ENCODE results near the gene CPXM2.

CPXM2 gene

DNA sequence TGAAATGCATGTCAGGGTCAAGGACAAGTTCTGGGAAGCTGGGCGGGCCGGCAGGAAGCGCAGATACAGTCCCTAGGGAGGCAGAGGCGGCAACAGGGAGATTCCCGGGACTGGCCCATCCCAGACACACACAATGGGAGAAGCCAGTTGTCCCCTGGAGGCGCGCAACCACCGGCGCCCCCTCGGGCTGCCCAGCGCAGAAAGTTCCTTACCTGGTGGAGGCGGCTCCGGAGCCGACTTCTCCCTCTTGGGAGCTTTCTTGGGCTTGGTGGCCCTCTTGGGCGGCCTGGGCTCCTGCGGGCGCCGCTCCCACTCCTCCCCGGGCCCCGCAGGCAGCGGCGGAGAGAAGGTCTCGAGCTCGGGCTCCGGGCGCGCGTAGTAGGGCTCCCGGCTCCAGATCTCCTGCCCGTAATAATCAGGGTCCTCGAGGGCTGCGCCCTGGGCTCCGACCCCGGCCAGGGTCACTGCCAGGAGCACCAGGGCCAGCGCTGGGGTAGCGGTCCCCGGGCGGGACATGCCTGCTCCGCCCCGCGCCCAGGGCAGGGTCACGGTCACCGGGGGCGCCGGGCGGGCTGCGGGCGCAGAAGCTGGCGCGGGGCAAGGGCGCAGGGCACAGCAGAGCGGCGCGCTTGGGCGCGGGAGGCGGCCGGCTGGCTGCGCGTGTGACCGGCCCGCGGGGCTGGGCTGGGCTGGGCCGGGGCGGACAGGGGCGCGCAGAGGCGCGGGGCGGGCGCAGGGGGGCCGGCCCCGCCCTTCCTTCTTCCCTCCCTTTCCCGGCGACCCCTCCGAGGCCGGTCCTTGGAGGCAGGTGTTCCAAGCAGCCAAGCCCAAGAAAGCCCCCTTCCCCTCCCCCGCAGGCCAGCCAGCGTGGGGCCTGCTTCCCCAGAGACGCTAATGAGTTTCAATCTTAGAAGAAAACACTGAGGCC is at the start of gene CPXM2:
CPXM2 (minus strand) TSS at position 664 of the 928 bp plus-strand sequence; CDS start at position 516, 148 bp downstream.
- FAIRE-seq = no peak

DNA sequence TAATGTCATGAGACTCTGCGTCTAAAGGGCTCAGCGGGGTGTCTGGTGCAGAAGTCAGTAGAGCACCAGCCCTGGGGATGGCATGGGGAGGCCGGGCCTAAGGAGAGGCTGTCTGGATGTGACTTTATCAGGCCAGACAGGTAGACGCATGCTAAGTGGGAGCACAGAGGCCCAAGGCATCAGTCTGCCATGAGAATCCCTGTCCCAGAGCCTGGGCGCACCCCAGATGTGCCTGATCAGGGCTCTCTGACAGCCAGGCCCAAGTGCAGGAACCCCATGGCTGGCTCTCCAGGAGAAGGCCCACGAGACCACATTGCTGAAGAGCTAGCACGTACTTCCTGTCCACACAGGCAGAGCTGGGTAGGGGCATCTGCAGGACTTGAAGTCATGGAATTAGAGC is 48.0 kb upstream of the CPXM2 start:
- no peak for DNase-seq (ENCODE audit: low spot score)
- no peak for FAIRE-seq

More for the DNA sequence above, at the start of gene CPXM2:
- no peak for DNase-seq (ENCODE audit: low spot score)

DNA sequence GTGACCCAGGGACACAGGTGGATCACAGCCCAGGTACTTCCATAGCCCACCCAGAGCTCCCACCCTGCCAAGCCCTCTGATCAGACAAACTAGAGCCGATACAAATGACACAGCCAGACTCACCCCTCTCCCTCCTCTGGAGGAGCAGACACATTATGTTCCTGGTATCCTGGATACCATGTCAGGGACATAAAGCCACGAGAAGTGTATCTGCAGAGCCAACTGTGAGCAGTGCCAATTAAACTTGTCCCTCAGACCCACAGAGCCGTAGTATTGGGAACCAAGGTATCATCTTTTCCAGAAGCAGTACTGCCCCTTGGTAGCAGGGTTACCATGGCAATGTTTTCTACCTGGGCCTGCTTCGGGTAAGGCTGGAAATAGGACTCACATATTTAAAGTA is 47.3 kb upstream of the CPXM2 start:
- DNase-seq (ENCODE audit: low spot score) (no peak), FAIRE-seq (no peak)

DNA sequence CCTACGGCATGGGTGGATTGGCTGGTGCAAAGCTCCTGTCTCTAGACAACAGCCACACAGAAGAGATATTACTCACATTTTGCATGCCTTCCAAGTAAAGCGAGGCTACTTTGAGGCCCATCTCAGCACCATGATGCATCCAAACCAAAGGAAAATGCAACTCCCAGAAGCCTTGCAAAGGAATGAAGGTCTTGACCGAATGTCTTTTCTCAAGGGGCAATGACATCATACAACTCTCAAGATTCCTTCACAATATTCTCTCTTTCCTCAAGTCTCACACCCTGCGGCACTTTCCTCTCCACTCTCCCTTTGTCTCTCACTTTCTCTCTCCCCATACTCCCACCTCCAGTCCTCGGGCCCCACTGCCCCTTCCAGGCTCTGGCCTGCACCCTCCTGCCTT is 44.8 kb upstream of the CPXM2 start:
- FAIRE-seq (no peak), DNase-seq (ENCODE audit: low spot score) (no peak)

DNA sequence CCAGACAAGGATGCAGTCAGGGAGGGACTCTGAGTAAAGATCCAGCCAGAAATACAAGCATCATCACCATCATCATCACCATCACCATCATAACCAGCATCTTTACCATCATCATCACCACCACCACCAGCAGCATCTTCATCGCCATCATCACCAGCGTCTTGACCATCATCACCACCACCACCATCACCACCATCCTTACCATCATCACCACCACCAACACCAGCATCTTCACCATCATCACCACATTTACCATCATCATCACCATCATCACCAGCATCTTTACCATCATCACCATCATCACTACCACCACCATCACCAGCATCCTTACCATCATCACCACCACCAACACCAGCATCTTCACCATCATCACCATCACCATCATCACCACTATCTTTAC is 44.1 kb upstream of the CPXM2 start:
- DNase-seq (ENCODE audit: low spot score) = no peak
- peak; percentile 96 for FAIRE-seq

DNA sequence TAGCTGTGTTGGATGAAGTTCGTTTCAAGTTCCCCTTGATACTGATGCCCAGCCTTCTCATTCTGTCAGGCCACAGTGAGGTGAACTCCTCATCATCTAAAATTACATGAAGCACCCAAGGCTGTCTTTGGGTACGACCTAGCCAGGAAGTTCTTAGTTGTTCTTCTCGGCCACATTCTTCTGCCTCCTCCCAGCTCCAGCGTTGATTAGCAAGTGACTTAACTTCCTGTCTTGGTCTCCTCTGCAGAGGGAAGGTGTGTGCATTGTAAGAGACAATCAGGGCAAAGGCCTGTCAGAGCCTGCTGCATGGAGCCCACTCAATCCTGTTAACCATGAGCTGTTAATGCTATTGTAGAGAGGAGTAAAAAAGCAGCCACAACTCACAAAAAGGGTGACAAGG is 43.2 kb upstream of the CPXM2 start:
- no peak for DNase-seq (ENCODE audit: low spot score)
- no peak for FAIRE-seq

DNA sequence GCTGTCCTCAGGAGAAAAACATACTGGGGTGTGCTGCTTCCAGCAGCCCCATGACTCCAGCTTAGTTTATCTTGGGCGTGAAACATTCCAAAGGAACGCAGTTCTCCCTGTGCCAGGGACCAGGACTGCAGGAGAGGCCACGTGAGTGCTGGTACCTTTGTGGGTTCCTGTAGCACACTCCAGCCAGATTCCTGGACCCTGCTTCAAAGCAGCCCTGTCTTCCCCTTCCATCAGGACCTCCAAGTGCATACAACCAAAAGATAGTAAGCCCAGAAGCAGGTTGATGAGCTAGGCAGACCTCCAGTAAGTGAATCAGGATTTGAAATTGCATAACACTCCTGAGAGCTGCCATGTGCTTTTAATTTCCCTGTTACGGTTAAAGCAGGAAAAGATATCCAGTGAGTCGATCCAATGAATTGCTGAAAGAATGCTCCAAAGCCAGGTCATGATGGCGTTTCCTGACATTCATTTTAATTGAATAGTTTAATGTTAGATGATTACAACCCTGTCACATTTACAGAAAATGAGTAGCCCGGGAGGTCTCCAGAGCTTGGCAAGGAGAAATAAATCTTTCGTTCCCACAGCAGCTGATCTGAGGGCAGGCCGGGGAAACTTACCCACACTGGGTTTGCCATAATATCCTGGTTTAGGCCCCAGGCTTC is 38.9 kb upstream of the CPXM2 start:
- DNase-seq (ENCODE audit: low spot score) = peak; percentile 33

DNA sequence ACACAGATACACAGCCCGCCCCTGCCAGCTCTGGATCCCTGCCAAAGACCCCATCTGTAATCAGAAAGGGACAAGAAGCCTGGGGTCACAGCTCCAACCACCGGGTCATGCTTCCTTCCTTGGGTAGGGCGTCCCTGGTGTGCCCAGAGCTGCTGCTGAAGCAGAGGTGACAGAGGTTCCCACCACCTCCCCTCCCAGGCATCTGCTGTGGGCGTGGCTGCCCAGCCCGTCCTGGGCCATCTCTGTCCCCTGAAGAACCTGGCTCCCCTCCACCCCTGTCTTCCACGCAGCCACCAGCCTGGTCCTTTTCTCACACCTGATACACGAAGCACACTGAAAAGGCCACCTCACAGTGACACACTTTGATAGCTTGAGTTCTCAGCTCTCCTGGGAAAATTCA is 38.2 kb upstream of the CPXM2 start:
- no peak for DNase-seq (ENCODE audit: low spot score)
- FAIRE-seq = no peak

More for the DNA sequence above, 38.9 kb upstream of the CPXM2 start:
- no peak for FAIRE-seq

DNA sequence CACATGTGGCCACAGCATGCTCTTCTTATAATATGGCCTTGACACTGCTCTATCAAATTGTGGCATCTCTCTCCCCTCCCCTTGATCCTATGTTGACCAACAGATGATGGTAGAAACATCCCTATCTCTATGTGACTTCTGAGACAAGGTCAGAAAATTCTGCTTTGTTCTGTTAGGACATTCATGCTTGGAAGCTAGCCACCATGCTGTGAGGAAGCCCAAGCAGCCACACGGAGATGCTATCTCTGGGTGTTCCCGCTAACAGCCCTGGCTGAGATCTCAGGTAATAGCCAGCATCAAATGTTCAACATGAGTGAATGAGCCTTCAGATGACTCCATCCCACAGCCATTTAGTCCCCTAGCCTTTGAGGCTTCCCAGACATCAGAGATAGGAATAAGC is 36.8 kb upstream of the CPXM2 start:
- no peak for FAIRE-seq
- no peak for DNase-seq (ENCODE audit: low spot score)

DNA sequence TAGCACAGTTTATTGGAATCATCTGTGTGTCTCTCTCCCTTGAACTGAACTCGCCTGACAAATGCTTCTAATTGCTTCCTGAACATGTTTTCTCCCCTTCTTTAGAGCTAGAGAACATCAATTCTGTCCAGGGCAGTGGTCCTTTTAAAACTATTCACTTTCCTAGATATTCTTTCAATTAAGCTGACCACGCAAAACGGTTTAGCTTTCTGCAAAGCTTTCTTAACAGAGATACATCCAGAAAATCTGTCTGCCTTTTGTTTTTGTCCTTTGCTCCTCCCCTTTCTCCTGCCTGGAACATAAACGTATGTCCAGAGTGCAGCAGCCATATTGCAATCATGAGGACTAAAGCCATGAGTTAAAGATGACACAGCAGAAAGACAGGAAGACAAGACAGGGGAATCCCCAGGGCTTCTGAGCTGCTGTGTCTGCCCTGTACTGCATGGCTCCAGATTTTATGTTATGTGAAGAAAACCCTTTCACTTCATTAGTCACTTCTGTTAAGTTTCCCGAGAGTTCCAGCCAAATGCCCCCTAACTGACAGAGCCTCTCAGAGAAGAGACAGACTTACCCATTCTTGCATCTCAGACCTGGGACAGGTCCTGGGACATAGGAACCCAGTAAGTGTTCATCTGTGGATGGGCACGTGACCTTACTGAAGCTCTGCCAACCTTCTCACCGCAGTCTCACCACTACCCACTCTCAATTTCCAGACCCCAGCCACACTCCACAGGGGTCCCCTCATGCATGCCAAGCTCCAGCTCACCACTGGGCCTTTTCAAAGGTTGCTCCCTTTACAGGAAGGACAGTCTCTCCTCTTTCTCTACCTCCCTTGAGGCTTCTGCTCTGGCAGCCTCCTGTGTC is 35.0 kb upstream of the CPXM2 start:
- DNase-seq (ENCODE audit: low spot score) = no peak
- no peak for FAIRE-seq

DNA sequence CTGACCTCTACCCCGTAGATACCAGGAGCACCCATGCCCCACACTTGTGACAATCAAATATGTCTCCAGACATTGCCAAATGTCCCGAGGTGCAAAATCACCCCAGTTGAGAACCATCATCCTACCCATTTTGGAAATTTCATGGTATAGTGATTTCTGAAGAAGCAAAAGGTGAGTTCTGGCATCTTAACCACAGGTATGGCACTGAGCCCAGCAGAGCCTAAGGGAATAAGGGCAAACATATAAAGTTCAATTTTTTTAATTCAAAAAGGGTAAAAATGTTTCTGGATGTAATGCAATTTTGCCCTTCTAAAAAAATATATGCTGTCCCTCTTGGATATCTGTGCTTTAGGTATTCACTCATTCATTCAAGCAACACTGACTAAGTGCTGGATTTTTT is 30.5 kb upstream of the CPXM2 start:
- FAIRE-seq (no peak), DNase-seq (ENCODE audit: low spot score) (no peak)

DNA sequence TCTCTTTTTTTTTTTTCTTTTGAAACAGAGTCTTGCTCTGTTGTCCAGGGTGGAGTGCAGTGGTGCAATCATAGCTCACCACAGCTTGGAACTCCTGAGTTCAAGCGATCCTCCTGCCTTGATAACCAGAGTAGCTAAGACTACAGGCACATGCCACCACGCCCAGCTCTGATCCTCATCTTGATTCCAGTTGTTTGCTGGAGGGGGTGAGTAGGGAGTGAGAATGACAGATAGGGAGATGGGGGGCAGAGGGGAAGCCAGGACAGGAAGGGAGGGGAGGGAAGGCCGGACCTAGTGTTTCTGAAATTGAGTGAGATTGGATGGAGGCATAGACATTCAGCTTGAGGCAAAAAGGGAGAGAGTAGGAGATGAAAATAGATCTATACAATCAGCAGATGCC is 25.2 kb upstream of the CPXM2 start:
- DNase-seq (ENCODE audit: low spot score) (no peak), FAIRE-seq (no peak)

DNA sequence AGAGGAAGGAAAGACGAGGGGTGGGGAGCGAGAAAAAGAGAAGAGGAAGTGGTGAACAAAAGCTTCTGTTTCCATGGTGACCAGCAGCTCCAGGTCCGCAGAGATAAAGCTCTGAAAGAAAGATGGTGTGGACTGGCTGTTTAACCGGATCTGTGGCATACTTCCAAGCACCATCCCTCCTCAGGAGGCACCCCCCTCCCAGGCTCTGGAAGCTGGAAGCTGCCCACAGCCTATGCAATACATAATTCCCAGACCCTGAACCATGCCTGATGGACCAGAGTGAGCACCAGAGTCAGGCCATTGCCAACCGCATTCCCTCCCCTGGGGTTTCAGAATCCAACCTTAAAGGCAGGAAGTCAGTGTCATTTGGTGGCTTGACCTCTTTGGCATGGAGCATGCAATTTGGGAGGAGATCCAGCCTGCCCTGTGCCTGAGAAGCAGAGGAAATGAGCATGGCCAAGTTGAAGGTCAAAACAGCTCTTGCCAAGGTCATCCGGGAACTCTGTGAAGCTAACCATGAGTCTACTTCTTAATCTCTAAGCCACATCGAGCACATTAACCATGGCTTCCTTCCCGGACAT is 22.2 kb upstream of the CPXM2 start:
- no peak for FAIRE-seq
- no peak for DNase-seq (ENCODE audit: low spot score)

DNA sequence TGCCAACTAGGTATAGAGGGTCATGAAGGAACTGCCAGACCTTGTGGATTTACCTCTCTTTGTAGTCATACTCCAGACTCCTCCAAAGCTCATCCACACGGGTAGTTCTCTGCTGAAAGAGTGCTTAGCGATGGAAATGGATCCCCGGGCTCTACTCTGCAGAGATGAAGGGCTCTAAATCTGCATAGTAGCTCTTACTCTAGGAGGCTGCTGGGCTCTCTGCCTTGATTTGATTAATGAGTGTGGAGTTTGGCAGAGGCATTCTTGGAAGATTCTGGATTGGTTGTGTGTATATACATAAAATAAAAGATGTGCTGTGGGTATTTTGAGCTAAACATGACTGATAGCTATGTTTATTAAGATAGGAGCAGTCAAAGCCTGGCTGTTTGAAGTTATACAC is 21.3 kb upstream of the CPXM2 start:
- DNase-seq (ENCODE audit: low spot score) = no peak
- no peak for FAIRE-seq

DNA sequence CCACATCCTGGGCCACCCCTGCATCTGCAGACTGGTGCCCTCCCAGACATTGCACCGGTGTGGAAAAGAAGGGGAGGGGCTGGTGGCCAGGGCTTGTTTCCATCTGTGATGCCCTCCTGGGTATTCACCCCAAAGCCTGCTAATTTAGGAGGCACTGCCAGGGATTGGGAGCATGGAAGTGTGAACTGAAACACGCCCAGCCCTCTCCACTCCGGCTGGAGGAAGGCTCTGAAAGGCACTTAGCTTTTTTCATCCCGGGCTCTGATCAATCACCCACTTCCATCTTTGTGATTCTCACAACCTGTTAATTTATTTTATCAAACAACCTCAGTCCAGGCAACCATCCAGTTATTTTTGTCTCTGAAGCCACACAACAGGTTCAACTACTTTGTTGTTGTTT is 20.9 kb upstream of the CPXM2 start:
- FAIRE-seq (no peak), DNase-seq (ENCODE audit: low spot score) (no peak)

DNA sequence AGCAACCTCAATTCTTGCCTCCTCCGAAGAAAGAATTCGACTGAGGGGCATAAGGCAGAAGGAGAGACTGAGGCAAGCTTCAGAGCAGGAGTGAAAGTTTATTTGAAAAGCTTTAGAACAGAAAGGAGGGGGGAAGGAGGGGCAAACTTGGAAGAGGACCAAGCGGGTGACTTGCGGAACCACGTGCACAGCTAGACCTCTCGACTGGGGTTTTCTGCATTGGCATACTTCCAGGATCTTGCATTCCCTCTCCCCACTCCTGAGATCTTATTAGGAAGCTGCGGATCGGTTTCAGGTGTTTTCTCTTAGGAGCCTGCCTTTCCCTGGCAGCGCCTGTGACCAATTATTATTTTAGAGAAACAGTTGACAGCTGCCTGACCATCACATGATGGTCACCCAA is 20.3 kb upstream of the CPXM2 start:
- FAIRE-seq = no peak
- no peak for DNase-seq (ENCODE audit: low spot score)

DNA sequence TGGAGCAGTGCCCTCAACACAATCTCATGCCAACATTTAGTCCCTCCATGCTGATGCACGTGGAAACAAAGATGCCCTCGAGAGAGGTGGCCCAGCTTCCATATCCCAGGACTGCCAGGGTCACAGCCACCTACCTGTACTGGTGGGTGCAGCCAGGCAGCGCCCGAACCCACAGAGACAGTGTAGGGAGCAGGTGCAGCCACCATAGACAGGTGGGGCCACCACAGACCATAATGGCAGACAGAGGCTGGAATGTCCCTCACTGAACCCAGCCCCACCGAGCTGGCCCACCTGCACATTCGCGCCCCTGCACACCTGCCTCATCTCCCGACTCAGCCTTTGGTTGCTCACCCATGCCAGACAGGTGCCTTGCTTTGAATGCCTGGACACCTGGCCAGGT is 18.3 kb upstream of the CPXM2 start:
- FAIRE-seq (no peak), DNase-seq (ENCODE audit: low spot score) (no peak)

DNA sequence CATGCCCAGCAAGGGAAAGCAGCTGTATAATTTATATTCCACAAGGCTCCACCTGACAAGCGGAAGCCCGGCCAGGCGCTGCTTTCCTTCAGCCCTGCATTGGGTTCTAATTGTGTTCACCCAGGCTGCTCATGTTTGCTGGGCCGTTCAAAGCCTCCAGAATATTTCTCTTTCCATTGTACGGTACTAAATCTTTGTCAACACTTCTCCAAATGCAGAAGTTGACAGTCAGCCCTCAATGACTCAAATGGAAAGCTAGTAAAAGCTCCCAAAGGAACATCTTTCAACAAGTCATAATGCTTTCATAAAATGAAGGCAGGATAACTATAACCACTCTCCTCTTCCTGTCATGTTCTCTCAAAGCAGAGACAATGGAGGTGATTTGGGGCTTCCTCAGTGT is 17.8 kb upstream of the CPXM2 start:
- no peak for DNase-seq (ENCODE audit: low spot score)
- FAIRE-seq = no peak

DNA sequence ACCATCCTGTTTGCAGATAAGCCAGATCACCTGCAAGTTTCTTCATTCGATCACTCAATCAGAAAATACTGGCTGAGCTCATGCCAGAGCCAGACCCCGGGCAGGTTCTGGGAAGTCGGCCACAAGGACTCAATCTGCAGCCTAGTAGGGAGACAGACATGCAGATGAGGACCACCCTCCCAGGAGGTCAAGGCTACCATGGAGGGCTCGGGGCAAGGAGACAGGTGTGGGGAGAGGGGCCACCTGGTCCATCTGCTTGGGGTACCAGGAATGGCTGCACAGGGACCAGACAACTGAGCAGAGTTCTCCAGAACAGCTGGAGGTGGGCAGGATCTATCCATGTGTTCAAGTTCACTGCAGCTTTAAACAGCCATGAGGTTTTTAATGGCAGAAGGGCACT is 16.8 kb upstream of the CPXM2 start:
- DNase-seq (ENCODE audit: low spot score) (no peak), FAIRE-seq (no peak)

DNA sequence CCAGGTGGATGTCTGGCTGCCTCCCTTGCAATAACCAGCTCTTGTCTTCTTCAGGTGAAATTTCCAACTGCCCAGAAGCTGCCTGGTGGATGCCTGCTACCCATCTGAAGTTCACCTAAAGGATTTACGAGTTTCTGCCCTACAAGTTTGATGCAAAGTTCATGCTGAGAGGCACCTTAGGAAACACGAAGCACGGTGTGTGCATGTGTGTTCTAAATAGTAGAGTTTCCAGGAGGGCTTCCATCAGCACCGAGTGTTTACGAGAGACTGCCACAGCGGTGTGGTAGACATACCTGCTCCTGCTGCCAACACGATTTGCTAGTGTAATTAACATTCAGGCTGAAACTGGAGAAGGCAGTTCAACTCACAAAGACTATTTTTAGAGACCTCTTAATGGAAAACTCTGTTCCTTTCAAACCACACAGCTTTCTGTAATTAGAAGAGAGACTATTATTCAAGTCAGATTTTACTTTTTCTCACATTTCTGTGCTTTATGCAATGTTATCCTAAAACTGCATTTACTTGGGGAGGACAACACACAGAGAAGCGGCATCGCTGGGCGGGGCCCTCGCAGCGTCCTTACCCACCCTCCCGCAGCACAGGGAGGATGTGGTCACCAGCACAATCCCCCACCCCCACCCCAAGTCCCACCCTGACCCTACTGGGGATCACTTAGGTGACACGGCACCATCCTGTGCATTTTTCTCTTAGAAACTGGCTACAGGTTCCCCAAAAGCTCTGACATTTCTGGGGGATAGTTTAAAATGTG is 15.5 kb upstream of the CPXM2 start:
- DNase-seq (ENCODE audit: low spot score) = no peak
- FAIRE-seq = no peak

DNA sequence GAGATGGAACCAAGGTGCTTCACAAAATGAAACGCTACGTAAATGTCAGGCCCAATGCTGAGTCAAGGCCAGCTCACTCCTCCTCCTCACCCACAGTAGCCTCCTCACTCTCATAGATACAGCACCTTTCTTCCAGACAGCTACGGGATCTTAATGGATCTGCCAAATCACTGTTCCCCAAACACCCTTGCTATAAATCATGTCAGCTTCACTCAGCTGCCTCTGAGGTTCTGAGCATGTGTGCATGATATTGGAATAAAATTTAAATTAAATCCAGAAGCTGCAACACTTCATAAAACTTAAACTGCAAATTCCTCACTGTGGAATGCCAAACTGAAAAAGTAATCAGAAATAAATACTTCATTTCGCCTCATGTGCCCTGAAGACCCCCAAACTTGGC is 14.7 kb upstream of the CPXM2 start:
- DNase-seq (ENCODE audit: low spot score) (no peak), FAIRE-seq (no peak)
